Tibial nerve (tissue), 3 donors: ENCODE measurements around the gene SNAPC4.

ENCODE experiments used
- EP300 ChIP-seq, 2 donors: sonication (generic); formaldehyde crosslinking; IDR thresholded peaks; one replicate each; pipeline ENCODE4 v1.6.1; 2017; ENCODE audit warnings: antibody characterized with exemption in 2 of 2, mild to moderate bottlenecking in 1 of 2
- POLR2A ChIP-seq, 2 donors: fragments of 450-650 bp; IDR thresholded peaks; one replicate each; pipeline ENCODE4 v1.6.1; 2017; ENCODE audit warnings: antibody characterized with exemption in 2 of 2, mild to moderate bottlenecking in 2 of 2, moderate library complexity in 2 of 2

DNA sequence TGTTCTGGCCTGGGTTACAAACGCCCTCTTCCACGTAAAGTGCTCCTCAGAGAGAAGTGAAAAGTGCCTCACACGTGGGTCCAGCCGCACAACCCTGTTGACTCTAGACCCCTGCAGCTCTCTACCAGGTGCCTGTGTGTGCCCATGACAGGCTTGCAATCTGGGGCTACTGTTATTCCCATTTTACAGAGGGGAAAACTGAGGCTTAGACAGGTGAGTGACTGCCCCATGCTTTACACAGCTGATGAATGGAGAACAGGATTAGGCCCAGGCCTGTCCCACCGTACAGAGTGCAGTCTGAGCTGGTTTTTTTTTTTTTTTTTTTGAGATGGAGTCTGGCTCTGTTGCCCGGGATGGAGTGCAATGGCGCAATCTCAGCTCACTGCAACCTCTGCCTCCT is 45.8 kb upstream of the SNAPC4 start:
- TF ChIP-seq EP300 (IDR thresholded peaks at IDR 0.05) (no peak), POLR2A (IDR thresholded peaks at IDR 0.05) (no peak)
